Ammon's horn (tissue), 1 donor: ENCODE data around the gene ABI2.
"Not testable (repeated sequence)": the region's sequence is repeated elsewhere in the genome, so short reads cannot be mapped to it uniquely, and the experiment has no call there.

Source experiments
- DNase-seq: peaks from one replicate; pipeline ENCODE4 v3.0.0-alpha.2; 2016; ENCODE audit warnings: low spot score

The ABI2 gene

GRCh38 chr2:203327901-203328759, at the start of gene ABI2:
Gene ABI2, plus strand, starts transcription at chr2:203328394. Its CDS starts 121 bp downstream, at chr2:203328515.
- DNase-seq: peak; percentile 78

GRCh38 chr2:203279288-203279687, 48.9 kb upstream of the ABI2 start:
- DNase-seq: no peak

- DNase-seq: no peak
These were observed 47.6 kb upstream of the ABI2 start for GRCh38 chr2:203280428-203281064.

GRCh38 chr2:203282101-203282500, 46.1 kb upstream of the ABI2 start:
- DNase-seq: no peak

GRCh38 chr2:203286532-203286931, 41.7 kb upstream of the ABI2 start:
- DNase-seq: no peak

- DNase-seq: no peak
These were observed 26.5 kb upstream of the ABI2 start for GRCh38 chr2:203301667-203302066.

GRCh38 chr2:203302586-203302985, 25.6 kb upstream of the ABI2 start:
- not testable (repeated sequence) for DNase-seq

GRCh38 chr2:203310688-203311436, 17.3 kb upstream of the ABI2 start:
- DNase-seq: no peak

- no peak for DNase-seq
These were observed 1.8 kb upstream of the ABI2 start for GRCh38 chr2:203326356-203326755.

- peak; percentile 45 for DNase-seq
These were observed 653 bp upstream of the ABI2 start for GRCh38 chr2:203327582-203327900.

GRCh38 chr2:203328760-203329540, 756 bp downstream of the ABI2 start:
- peak; percentile 51 for DNase-seq

- no peak for DNase-seq
These were observed 2.2 kb downstream of the ABI2 start for GRCh38 chr2:203330434-203330833.

- DNase-seq: no peak
These were observed 10.1 kb downstream of the ABI2 start for GRCh38 chr2:203338322-203338721.

- DNase-seq: no peak
These were observed 12.7 kb downstream of the ABI2 start for GRCh38 chr2:203340791-203341487.

- DNase-seq: no peak
These were observed 13.6 kb downstream of the ABI2 start for GRCh38 chr2:203341741-203342310.

- DNase-seq: not testable (repeated sequence)
These were observed 14.2 kb downstream of the ABI2 start for GRCh38 chr2:203342374-203342773.

- DNase-seq: no peak
These were observed 16.5 kb downstream of the ABI2 start for GRCh38 chr2:203344667-203345066.

- DNase-seq: no peak
These were observed 18.4 kb downstream of the ABI2 start for GRCh38 chr2:203346612-203347011.

GRCh38 chr2:203347375-203347774, 19.2 kb downstream of the ABI2 start:
- no peak for DNase-seq

- no peak for DNase-seq
These were observed 24.5 kb downstream of the ABI2 start for GRCh38 chr2:203352604-203353255.

- no peak for DNase-seq
These were observed 26.8 kb downstream of the ABI2 start for GRCh38 chr2:203354966-203355365.
